Mucosa of gallbladder (tissue), 1 donor: ENCODE measurements around the gene PRDM12. TPM values are rescaled to one million over a fixed set of nuclear protein-coding genes. Genes with fewer than 3 reads are reported as not detected.

Experiments
- DNase-seq: peaks from one replicate; pipeline ENCODE4 v3.0.0-alpha.2; 2020; ENCODE audit warnings: low spot score
- total RNA-seq: library from RNA; stranded (reverse); gene quantifications from one replicate; pipeline ENCODE4 v1.2.1, GENCODE V29; 2021
- donor health status: DM: no; HTN: no; CAD: no.

PRDM12 gene
- total RNA-seq, 1 donor from 2014 or later = 0.09 TPM

- DNase-seq = peak; percentile 87
These were observed 25.7 kb downstream of the PRDM12 start for GRCh38 chr9:130689937-130690700.

- no peak for DNase-seq
These were observed 27.9 kb downstream of the PRDM12 start for GRCh38 chr9:130692321-130692720.

GRCh38 chr9:130693101-130693425 is 28.7 kb downstream of the PRDM12 start:
- no peak for DNase-seq

GRCh38 chr9:130693426-130694191 is 29.2 kb downstream of the PRDM12 start, which contains the start of gene EXOSC2:
Gene EXOSC2, plus strand, starts transcription at chr9:130693780. Its CDS starts 12 bp downstream, at chr9:130693792.
- DNase-seq = peak; percentile 98

- DNase-seq = no peak
These were observed 29.8 kb downstream of the PRDM12 start for GRCh38 chr9:130694205-130694604.

GRCh38 chr9:130696139-130696650 is 31.8 kb downstream of the PRDM12 start:
- DNase-seq = no peak

- no peak for DNase-seq
These were observed 32.6 kb downstream of the PRDM12 start for GRCh38 chr9:130696996-130697395.

GRCh38 chr9:130698514-130698913 is 34.1 kb downstream of the PRDM12 start:
- DNase-seq = no peak

GRCh38 chr9:130699047-130699446 is 34.7 kb downstream of the PRDM12 start:
- no peak for DNase-seq

GRCh38 chr9:130701059-130702022 is 36.9 kb downstream of the PRDM12 start:
- peak; percentile 74 for DNase-seq

GRCh38 chr9:130703501-130703900 is 39.1 kb downstream of the PRDM12 start:
- DNase-seq = no peak

GRCh38 chr9:130707225-130707976 is 43.0 kb downstream of the PRDM12 start:
- DNase-seq = peak; percentile 75

- DNase-seq = no peak
These were observed 46.5 kb downstream of the PRDM12 start for GRCh38 chr9:130710822-130711352.

GRCh38 chr9:130711469-130711868 is 47.1 kb downstream of the PRDM12 start:
- no peak for DNase-seq

GRCh38 chr9:130712564-130713285 is 48.3 kb downstream of the PRDM12 start:
- peak; percentile 98 for DNase-seq

- peak; percentile 36 for DNase-seq
These were observed 49.0 kb downstream of the PRDM12 start for GRCh38 chr9:130713286-130713960.

GRCh38 chr9:130714586-130715110 is 50.3 kb downstream of the PRDM12 start:
- DNase-seq = no peak

- no peak for DNase-seq
These were observed 50.9 kb downstream of the PRDM12 start for GRCh38 chr9:130715270-130715669.

GRCh38 chr9:130718562-130718961 is 54.2 kb downstream of the PRDM12 start:
- DNase-seq = no peak
